ENCODE results near the gene IQSEC1. TPM values are rescaled to one million over a fixed set of nuclear protein-coding genes. Genes with fewer than 3 reads are reported as not detected.

Gene IQSEC1
- polyA plus RNA-seq, 3 donors = 17.7 to 61.7 (median 30.3) TPM

GRCh38 chr3:12978682-12979081, 94.5 kb downstream of the IQSEC1 start:
- intact Hi-C loops (cut with micrococcal nuclease) = no loop called here
- Histone ChIP-seq H3K4me3 (replicated peaks in 1 of 3; ENCODE audit: low read depth in 2 of 3, low read length in 3 of 3) (no peak overlapping the region), H3K36me3 (replicated peaks in 1 of 2; ENCODE audit: control insufficient read depth in 1 of 2, insufficient read depth in 2 of 2, low read length in 2 of 2) (peaks cover 40 to 100% of the 10 kb centered on the region in 2 donors), H4K20me1 (ENCODE audit: insufficient read depth, low read length) (peaks cover 100% of the 10 kb centered on the region), H3K4me1 (ENCODE audit: control insufficient read depth in 1 of 2, insufficient read depth in 2 of 2, low read length in 2 of 2) (no peaks in the 10 kb centered on the region), H3K4me2 (replicated peaks; ENCODE audit: extremely low read depth, low read length, poor library complexity, severe bottlenecking) (no peak overlapping the region), H3K9me3 (replicated peaks in 1 of 2; ENCODE audit: control insufficient read depth in 1 of 2, insufficient read depth in 1 of 2, low read length in 2 of 2) (no peaks in the 10 kb centered on the region), H2AFZ (ENCODE audit: insufficient read depth, low read depth, low read length, poor library complexity, severe bottlenecking) (no peak overlapping the region), H3K79me2 (ENCODE audit: insufficient read depth, low read length) (peaks cover 85% of the 10 kb centered on the region), H3K27me3 (ENCODE audit: control insufficient read depth in 2 of 2, insufficient read depth in 2 of 2, low read length in 2 of 2) (no peaks in the 10 kb centered on the region), H3K27ac (ENCODE audit: low read depth in 1 of 2, low read length in 2 of 2) (no peak overlapping the region), H3K9ac (ENCODE audit: insufficient read depth, low read length, poor library complexity, severe bottlenecking) (no peak overlapping the region)
- peak overlapping the region in 1 of 7 donors; percentile 47 for H3K27ac Mint-ChIP-seq
- no peak for DNase-seq
- no peak for TF ChIP-seq CTCF (IDR thresholded peaks at IDR 0.05)
- WGBS (ENCODE audit: insufficient coverage) = 100% methylated on average over 1 of the region's 4 CpGs
- peaks cover 0 to 3% (median 1%) of the 10 kb centered on the region in 3 donors for H3K27me3 Mint-ChIP-seq (ENCODE audit: low read depth in 3 of 3)
- H3K36me3 Mint-ChIP-seq = peaks cover 79 to 94% of the 10 kb centered on the region in 2 donors
- H3K9me3 Mint-ChIP-seq = no peaks in the 10 kb centered on the region
- H3K4me1 Mint-ChIP-seq = peaks cover 22% of the 10 kb centered on the region
- H3K4me3 Mint-ChIP-seq = no peak overlapping the region

- no peaks in the 10 kb centered on the region for H3K27me3 ChIP-seq (ENCODE audit: control insufficient read depth in 2 of 2, insufficient read depth in 2 of 2, low read length in 2 of 2)
- no peak overlapping the region for H3K4me2 ChIP-seq (replicated peaks; ENCODE audit: extremely low read depth, low read length, poor library complexity, severe bottlenecking)
- no peak overlapping the region for H3K9ac ChIP-seq (ENCODE audit: insufficient read depth, low read length, poor library complexity, severe bottlenecking)
- no peak overlapping the region for H2AFZ ChIP-seq (ENCODE audit: insufficient read depth, low read depth, low read length, poor library complexity, severe bottlenecking)
- TF ChIP-seq CTCF (IDR thresholded peaks at IDR 0.05) = no peak
- no peak overlapping the region for H3K27ac ChIP-seq (ENCODE audit: low read depth in 1 of 2, low read length in 2 of 2)
- Mint-ChIP-seq H3K27ac (no peak overlapping the region), H3K36me3 (peaks cover 80 to 93% of the 10 kb centered on the region in 2 donors), H3K27me3 (ENCODE audit: low read depth in 3 of 3) (peaks cover 0 to 3% (median 1%) of the 10 kb centered on the region in 3 donors), H3K4me3 (no peak overlapping the region), H3K9me3 (no peaks in the 10 kb centered on the region), H3K4me1 (peaks cover 13% of the 10 kb centered on the region)
- peaks cover 82% of the 10 kb centered on the region for H3K79me2 ChIP-seq (ENCODE audit: insufficient read depth, low read length)
- peaks cover 100% of the 10 kb centered on the region for H4K20me1 ChIP-seq (ENCODE audit: insufficient read depth, low read length)
- H3K4me3 ChIP-seq (replicated peaks in 1 of 3; ENCODE audit: low read depth in 2 of 3, low read length in 3 of 3) = no peak overlapping the region
- no peak for DNase-seq
- no peaks in the 10 kb centered on the region for H3K9me3 ChIP-seq (replicated peaks in 1 of 2; ENCODE audit: control insufficient read depth in 1 of 2, insufficient read depth in 1 of 2, low read length in 2 of 2)
- H3K4me1 ChIP-seq (ENCODE audit: control insufficient read depth in 1 of 2, insufficient read depth in 2 of 2, low read length in 2 of 2) = no peaks in the 10 kb centered on the region
- 80% methylated on average over 1 of the region's 10 CpGs for WGBS (ENCODE audit: insufficient coverage)
- H3K36me3 ChIP-seq (replicated peaks in 1 of 2; ENCODE audit: control insufficient read depth in 1 of 2, insufficient read depth in 2 of 2, low read length in 2 of 2) = peaks cover 30 to 100% of the 10 kb centered on the region in 2 donors
- intact Hi-C loops (cut with micrococcal nuclease) = no loop called here
Observed at GRCh38 chr3:12977117-12977808, 96.0 kb downstream of the IQSEC1 start.
